ENCODE measurements around the gene USP15. TPM values are rescaled to one million over a fixed set of nuclear protein-coding genes. Genes with fewer than 3 reads are reported as not detected.

USP15 gene
- total RNA-seq, 6 experiments from 2014 or later: 32.4 to 60.5 (median 37.9) TPM

DNA sequence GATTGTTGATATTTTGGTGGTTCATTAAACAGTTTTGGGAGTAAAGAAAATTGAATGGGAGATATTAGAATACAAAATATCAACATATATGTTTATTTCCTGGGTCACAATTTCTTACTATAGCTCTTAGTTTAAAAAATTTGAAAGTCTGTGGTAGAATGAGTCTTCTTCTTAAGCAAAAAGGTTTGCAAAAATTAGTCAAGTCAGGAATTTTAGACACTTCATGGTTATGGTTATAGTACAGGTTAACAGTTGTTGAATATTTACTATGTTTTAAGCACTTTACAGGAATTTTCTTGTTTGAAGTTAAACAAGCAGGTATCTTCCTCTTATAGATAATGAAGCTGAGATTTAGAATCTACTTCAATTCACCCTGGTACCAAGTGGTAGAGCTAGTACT lies 56.8 kb downstream of the USP15 start:
- intact Hi-C loops (cut with DNase I): no loop called here
- ATAC-seq (no peak), DNase-seq (no peak)
- H3K4me3 ChIP-seq: no peak overlapping the region
- no peak for TF ChIP-seq POLR2A (IDR thresholded peaks at IDR 0.05)
- TF ChIP-seq, protein P1, sequence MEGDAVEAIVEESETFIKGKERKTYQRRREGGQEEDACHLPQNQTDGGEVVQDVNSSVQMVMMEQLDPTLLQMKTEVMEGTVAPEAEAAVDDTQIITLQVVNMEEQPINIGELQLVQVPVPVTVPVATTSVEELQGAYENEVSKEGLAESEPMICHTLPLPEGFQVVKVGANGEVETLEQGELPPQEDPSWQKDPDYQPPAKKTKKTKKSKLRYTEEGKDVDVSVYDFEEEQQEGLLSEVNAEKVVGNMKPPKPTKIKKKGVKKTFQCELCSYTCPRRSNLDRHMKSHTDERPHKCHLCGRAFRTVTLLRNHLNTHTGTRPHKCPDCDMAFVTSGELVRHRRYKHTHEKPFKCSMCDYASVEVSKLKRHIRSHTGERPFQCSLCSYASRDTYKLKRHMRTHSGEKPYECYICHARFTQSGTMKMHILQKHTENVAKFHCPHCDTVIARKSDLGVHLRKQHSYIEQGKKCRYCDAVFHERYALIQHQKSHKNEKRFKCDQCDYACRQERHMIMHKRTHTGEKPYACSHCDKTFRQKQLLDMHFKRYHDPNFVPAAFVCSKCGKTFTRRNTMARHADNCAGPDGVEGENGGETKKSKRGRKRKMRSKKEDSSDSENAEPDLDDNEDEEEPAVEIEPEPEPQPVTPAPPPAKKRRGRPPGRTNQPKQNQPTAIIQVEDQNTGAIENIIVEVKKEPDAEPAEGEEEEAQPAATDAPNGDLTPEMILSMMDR (IDR thresholded peaks at IDR 0.05): no peak
- H3K9me3 ChIP-seq: no peaks in the 10 kb centered on the region
- no peak overlapping the region for H3K27ac ChIP-seq
- H3K27me3 ChIP-seq: no peaks in the 10 kb centered on the region
- H3K36me3 ChIP-seq: peaks cover 0 to 6% (median 4%) of the 10 kb centered on the region in 4 donors
- no peaks in the 10 kb centered on the region for H3K4me1 ChIP-seq

DNA sequence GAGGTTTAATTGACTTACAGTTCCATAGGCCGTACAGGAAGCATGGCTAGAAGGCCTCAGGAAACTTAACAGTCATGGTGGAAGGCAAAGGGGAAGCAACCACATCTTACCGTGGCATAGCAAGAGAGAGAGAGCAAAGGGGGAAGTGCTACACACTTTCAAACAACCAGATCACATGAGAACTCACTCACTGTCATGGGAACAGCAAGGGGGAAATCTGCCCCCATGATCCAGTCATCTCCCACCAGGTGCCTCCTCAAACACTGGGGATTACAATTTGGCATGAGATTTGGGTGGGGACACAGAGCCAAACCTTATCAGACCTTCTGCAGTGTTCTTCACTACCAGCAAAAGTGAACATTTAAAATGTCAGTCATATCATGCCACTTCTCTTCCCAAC lies 58.9 kb downstream of the USP15 start:
- Histone ChIP-seq H3K27ac (no peak overlapping the region), H3K27me3 (no peaks in the 10 kb centered on the region), H3K36me3 (peaks cover 0 to 15% (median 9%) of the 10 kb centered on the region in 4 donors), H3K9me3 (no peaks in the 10 kb centered on the region), H3K4me1 (no peaks in the 10 kb centered on the region), H3K4me3 (no peak overlapping the region)
- TF ChIP-seq POLR2A (IDR thresholded peaks at IDR 0.05): no peak
- TF ChIP-seq, protein P1 (IDR thresholded peaks at IDR 0.05): no peak
- DNase-seq: no peak
- ATAC-seq: no peak
- intact Hi-C loops (cut with DNase I): no loop called here
- 63% methylated on average over 1 of the region's 2 CpGs for WGBS (ENCODE audit: insufficient coverage, low coverage, low lambda C conversion rate, missing lambda C conversion rate)

DNA sequence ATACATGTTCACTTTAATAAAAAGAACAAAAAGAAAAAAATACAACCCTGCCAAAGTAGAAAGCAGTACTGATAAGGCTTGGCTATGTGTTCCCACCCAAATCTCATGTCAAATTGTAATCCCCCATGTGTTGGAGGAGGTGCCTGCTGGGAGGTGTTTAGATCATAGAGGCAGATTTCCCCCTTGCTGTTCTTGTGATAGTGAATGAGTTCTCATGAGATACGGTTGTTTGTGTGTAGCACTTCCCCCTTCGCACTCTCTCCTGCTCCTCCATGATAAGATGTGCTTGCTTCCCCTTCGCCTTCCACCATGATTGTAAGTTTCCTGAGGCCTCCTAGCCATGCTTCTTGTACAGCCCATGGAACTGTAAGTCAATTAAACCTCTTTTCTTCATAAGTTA lies 59.9 kb downstream of the USP15 start:
- intact Hi-C loops (cut with DNase I): no loop called here
- DNase-seq: no peak
- Histone ChIP-seq H3K4me1 (no peaks in the 10 kb centered on the region), H3K27ac (no peak overlapping the region), H3K27me3 (no peaks in the 10 kb centered on the region), H3K4me3 (no peak overlapping the region), H3K36me3 (peaks cover 0 to 15% (median 8%) of the 10 kb centered on the region in 4 donors), H3K9me3 (no peaks in the 10 kb centered on the region)
- WGBS (ENCODE audit: insufficient coverage, low coverage, low lambda C conversion rate, missing lambda C conversion rate): 92% methylated on average over 3 of the region's 3 CpGs
- ATAC-seq: no peak
- TF ChIP-seq POLR2A (IDR thresholded peaks at IDR 0.05): no peak
- TF ChIP-seq, protein P1 (IDR thresholded peaks at IDR 0.05): no peak

DNA sequence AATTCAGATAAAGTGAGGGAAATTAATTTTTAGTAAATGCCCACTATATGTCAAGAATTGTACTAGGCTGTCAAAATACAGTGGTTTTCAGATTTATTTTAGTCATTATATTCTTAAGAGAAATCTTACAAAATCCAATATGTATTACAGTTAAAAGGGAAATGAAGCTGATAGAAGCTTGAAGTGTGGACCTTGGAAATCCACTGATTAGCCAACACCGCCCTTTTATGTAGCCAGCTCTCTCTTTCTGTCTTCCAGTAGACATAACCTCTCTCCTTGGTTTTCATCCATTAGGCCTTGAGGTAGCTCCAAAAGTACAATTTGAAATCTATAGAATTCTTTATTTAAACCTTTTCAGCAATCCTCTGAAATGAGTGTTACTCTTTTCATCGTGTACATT lies 63.2 kb downstream of the USP15 start:
- ATAC-seq: no peak
- Histone ChIP-seq H3K27ac (no peak overlapping the region), H3K4me1 (no peaks in the 10 kb centered on the region), H3K27me3 (no peaks in the 10 kb centered on the region), H3K36me3 (peaks cover 0 to 15% (median 8%) of the 10 kb centered on the region in 4 donors), H3K4me3 (no peak overlapping the region), H3K9me3 (no peaks in the 10 kb centered on the region)
- no peak for DNase-seq
- intact Hi-C loops (cut with DNase I): no loop called here
- TF ChIP-seq, protein P1 (IDR thresholded peaks at IDR 0.05): no peak
- no peak for TF ChIP-seq POLR2A (IDR thresholded peaks at IDR 0.05)
- WGBS (ENCODE audit: insufficient coverage, low coverage, low lambda C conversion rate, missing lambda C conversion rate): 98% methylated on average over 2 of the region's 2 CpGs

DNA sequence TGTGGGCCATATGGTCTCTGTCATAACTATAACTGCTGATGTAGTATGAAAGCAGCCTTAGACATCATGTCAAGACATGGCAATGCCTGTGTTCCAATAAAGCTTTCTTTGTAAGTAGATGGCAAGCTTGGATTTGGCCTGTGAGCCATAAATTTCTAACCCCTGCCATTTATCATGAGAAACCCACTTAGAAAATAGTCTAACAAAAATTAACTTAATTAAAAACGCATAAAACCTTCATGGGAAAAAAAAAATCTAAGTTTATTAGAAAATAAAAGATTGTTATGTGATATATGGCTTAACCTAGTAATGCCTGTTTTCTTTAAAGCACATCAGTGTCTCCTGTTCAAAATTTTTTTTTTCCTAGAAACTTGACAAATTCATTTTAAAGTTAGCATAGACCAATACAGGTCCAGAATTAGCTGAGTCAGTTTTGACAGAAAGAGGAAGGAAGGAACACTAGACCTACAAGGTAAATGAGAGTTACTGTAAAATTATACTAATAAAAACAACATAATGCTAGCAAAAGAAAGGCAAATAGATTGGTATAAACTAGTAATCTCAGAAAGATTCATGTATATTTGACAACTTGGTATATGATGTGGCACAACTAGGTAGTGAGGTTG lies 68.2 kb downstream of the USP15 start:
- DNase-seq: no peak
- H3K9me3 ChIP-seq: no peaks in the 10 kb centered on the region
- H3K27ac ChIP-seq: no peak overlapping the region
- 83% methylated on average over 1 of the region's 1 CpG for WGBS (ENCODE audit: insufficient coverage, low coverage, low lambda C conversion rate, missing lambda C conversion rate)
- H3K27me3 ChIP-seq: no peaks in the 10 kb centered on the region
- H3K4me3 ChIP-seq: no peak overlapping the region
- no peak for ATAC-seq
- TF ChIP-seq POLR2A (IDR thresholded peaks at IDR 0.05): no peak
- TF ChIP-seq, protein P1 (IDR thresholded peaks at IDR 0.05): no peak
- no peaks in the 10 kb centered on the region for H3K4me1 ChIP-seq
- H3K36me3 ChIP-seq: no peaks in the 10 kb centered on the region
- intact Hi-C loops (cut with DNase I): no loop called here
